Measurements from ENCODE around the gene FXYD3. TPM values are rescaled to one million over a fixed set of nuclear protein-coding genes. Genes with fewer than 3 reads are reported as not detected.

FXYD3 gene
- total and polyA plus RNA-seq, 2 of the 13 experiments (the other 11 are each of a cell fraction or from before 2014, with no cell fraction given), result 4.9 TPM; not detected in 1

- no peak for TF ChIP-seq PHF8 (CRISPR knock-in tag; IDR thresholded peaks at IDR 0.05)
- no peak for TF ChIP-seq SMARCC2 (IDR thresholded peaks at IDR 0.05)
- no peak for TF ChIP-seq SMAD9 (CRISPR knock-in tag; IDR thresholded peaks at IDR 0.05)
- no peak for TF ChIP-seq ZNF180 (CRISPR knock-in tag; IDR thresholded peaks at IDR 0.05; ENCODE audit: borderline replicate concordance, low read depth)
- TF ChIP-seq HOXA9 (CRISPR knock-in tag; IDR thresholded peaks at IDR 0.05; ENCODE audit: borderline replicate concordance), result no peak
- TF ChIP-seq PHB2 (IDR thresholded peaks at IDR 0.05; ENCODE audit: partially characterized antibody), result no peak
- TF ChIP-seq, protein P1, sequence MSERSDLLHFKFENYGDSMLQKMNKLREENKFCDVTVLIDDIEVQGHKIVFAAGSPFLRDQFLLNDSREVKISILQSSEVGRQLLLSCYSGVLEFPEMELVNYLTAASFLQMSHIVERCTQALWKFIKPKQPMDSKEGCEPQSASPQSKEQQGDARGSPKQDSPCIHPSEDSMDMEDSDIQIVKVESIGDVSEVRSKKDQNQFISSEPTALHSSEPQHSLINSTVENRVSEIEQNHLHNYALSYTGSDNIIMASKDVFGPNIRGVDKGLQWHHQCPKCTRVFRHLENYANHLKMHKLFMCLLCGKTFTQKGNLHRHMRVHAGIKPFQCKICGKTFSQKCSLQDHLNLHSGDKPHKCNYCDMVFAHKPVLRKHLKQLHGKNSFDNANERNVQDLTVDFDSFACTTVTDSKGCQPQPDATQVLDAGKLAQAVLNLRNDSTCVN (CRISPR knock-in tag; IDR thresholded peaks at IDR 0.05; ENCODE audit: borderline replicate concordance), result 0 out of 2 replicates have a peak, but pooled peaks have one; percentile 46
- TF ChIP-seq, protein P2, sequence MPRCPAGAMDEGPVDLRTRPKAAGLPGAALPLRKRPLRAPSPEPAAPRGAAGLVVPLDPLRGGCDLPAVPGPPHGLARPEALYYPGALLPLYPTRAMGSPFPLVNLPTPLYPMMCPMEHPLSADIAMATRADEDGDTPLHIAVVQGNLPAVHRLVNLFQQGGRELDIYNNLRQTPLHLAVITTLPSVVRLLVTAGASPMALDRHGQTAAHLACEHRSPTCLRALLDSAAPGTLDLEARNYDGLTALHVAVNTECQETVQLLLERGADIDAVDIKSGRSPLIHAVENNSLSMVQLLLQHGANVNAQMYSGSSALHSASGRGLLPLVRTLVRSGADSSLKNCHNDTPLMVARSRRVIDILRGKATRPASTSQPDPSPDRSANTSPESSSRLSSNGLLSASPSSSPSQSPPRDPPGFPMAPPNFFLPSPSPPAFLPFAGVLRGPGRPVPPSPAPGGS (CRISPR knock-in tag; IDR thresholded peaks at IDR 0.05), result no peak; the same call in 1 of the 2 replicates
- no peak for TF ChIP-seq THAP7 (CRISPR knock-in tag; IDR thresholded peaks at IDR 0.05)
- TF ChIP-seq, protein P3, sequence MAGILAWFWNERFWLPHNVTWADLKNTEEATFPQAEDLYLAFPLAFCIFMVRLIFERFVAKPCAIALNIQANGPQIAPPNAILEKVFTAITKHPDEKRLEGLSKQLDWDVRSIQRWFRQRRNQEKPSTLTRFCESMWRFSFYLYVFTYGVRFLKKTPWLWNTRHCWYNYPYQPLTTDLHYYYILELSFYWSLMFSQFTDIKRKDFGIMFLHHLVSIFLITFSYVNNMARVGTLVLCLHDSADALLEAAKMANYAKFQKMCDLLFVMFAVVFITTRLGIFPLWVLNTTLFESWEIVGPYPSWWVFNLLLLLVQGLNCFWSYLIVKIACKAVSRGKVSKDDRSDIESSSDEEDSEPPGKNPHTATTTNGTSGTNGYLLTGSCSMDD (CRISPR knock-in tag; IDR thresholded peaks at IDR 0.05), result no peak
- TF ChIP-seq ZNF562 (CRISPR knock-in tag; IDR thresholded peaks at IDR 0.05; ENCODE audit: borderline replicate concordance), result no peak
- no peak for TF ChIP-seq TEAD2 (CRISPR knock-in tag; IDR thresholded peaks at IDR 0.05)
- no peak for TF ChIP-seq ZNF83 (CRISPR knock-in tag; IDR thresholded peaks at IDR 0.05; ENCODE audit: borderline replicate concordance)
- TF ChIP-seq NR2C2 (CRISPR knock-in tag; IDR thresholded peaks at IDR 0.05; ENCODE audit: borderline replicate concordance), result no peak
- no peak for TF ChIP-seq SIX1 (CRISPR knock-in tag; IDR thresholded peaks at IDR 0.05; ENCODE audit: borderline replicate concordance)
- 0 out of 2 replicates have a peak, but pooled peaks have one; percentile 30 for TF ChIP-seq ZFP82 (CRISPR knock-in tag; IDR thresholded peaks at IDR 0.05; ENCODE audit: borderline replicate concordance)
- no peak for TF ChIP-seq GMEB2 (CRISPR knock-in tag; IDR thresholded peaks at IDR 0.05; ENCODE audit: low read depth)
- TF ChIP-seq ZNF75D (CRISPR knock-in tag; IDR thresholded peaks at IDR 0.05; ENCODE audit: borderline replicate concordance), result no peak
- no peak for TF ChIP-seq FOXK2 (IDR thresholded peaks at IDR 0.05)
- no peak for TF ChIP-seq HHEX (CRISPR knock-in tag; IDR thresholded peaks at IDR 0.05)
- no peak for TF ChIP-seq CBFB (CRISPR knock-in tag; IDR thresholded peaks at IDR 0.05)
- TF ChIP-seq PREB (CRISPR knock-in tag; IDR thresholded peaks at IDR 0.05), result no peak
- TF ChIP-seq MTF1 (CRISPR knock-in tag; IDR thresholded peaks at IDR 0.05), result no peak
- TF ChIP-seq ZC3H13 (CRISPR knock-in tag; IDR thresholded peaks at IDR 0.05), result no peak
- no peak for TF ChIP-seq ZNF749 (CRISPR knock-in tag; IDR thresholded peaks at IDR 0.05; ENCODE audit: borderline replicate concordance)
Observed at GRCh38 chr19:35135389-35135909, 19.8 kb downstream of the FXYD3 start (continued).
